AG04449 (cell line): ENCODE data around the gene CPOX.

Source experiments
- CTCF ChIA-PET: fragments of 350-600 bp; formaldehyde crosslinking; extraction: SDS; loops from one replicate; lab custom pipeline; 2021; ENCODE audit warnings: antibody characterized with exemption; lab: Yijun Ruan, JAX
- POLR2A ChIA-PET: fragments of 400-600, 350-600 bp; formaldehyde crosslinking; extraction: SDS; loops from one replicate; lab custom pipeline; 2020; ENCODE audit warnings: antibody characterized with exemption, inconsistent platforms; lab: Yijun Ruan, JAX
- DNase-seq: peaks from one replicate; pipeline ENCODE4 v3.0.0-alpha.2; 2010; ENCODE audit warnings: low read depth, low spot score
- H3K4me3 ChIP-seq: 2 replicates; pipeline ENCODE4 v1.5.1; 2011; ENCODE audit warnings: low read depth, mild to moderate bottlenecking, control low read depth, low read length
- TF ChIP-seq, protein P1 (sequence below): IDR thresholded peaks from one replicate; pipeline ENCODE4 v1.5.1; 2011; ENCODE audit warnings: mild to moderate bottlenecking, moderate library complexity, low read length, control low read depth, inconsistent platforms; ENCODE audit not compliant: insufficient read depth; ENCODE audit errors: missing control alignments

CPOX gene

DNA sequence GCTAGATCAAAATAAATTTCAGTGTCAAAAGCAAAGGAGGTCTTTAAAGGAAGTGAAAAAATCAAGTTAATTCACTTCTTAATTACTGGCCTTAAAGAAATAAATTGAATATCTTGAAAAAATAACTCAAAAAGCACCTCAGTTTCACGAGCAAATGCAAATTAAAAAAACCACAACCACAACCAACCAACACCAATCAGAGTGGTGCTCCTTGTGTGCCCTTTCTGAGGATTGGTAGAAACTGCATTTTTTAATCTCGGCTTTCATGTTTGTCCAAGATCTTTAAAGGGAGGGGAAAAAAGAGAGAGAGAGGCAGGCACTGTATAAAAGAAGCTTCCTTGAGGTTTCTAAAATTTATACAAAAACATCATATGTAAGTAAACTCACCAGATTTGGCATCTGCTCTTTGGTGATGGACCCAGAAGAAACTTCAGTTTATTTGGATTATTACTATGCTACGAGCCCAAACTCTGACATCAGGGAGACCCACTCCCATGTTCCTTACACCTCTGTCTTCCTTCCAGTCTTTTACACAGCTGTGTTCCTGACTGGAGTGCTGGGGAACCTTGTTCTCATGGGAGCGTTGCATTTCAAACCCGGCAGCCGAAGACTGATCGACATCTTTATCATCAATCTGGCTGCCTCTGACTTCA is 61.7 kb downstream of the CPOX start, which contains the start of gene GPR15:
Gene GPR15, plus strand, starts transcription at position 357 of the 653 bp plus-strand sequence. Its CDS starts 56 bp downstream, at position 413.
- no peak for DNase-seq
- H3K4me3 ChIP-seq, result no peak within 1 kb of the TSS
- TF ChIP-seq, protein P1, sequence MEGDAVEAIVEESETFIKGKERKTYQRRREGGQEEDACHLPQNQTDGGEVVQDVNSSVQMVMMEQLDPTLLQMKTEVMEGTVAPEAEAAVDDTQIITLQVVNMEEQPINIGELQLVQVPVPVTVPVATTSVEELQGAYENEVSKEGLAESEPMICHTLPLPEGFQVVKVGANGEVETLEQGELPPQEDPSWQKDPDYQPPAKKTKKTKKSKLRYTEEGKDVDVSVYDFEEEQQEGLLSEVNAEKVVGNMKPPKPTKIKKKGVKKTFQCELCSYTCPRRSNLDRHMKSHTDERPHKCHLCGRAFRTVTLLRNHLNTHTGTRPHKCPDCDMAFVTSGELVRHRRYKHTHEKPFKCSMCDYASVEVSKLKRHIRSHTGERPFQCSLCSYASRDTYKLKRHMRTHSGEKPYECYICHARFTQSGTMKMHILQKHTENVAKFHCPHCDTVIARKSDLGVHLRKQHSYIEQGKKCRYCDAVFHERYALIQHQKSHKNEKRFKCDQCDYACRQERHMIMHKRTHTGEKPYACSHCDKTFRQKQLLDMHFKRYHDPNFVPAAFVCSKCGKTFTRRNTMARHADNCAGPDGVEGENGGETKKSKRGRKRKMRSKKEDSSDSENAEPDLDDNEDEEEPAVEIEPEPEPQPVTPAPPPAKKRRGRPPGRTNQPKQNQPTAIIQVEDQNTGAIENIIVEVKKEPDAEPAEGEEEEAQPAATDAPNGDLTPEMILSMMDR, result no peak
- ChIA-PET POLR2A (no interaction called here), CTCF (no interaction called here)

DNA sequence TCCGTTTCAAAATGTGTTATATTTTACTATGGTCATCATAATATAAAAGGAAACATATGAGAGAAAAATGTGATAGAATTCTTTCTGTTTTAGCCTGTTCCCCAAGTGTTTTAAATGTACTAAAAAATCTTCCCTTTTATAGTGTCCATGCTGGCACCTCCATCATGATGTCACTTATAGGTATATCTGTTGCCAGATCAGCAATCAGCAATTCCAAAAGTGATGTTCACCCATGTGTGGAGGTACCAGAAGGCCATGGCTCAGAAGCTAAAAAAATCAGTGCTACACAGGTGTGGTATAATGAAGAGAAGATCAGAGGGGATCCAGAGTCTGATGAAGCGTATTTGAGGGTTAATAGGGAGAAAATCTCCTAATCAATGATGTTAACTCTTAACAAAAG is 62.7 kb downstream of the CPOX start:
- CTCF ChIA-PET, result no interaction called here
- TF ChIP-seq, protein P1, result no peak
- DNase-seq, result no peak
- POLR2A ChIA-PET, result no interaction called here
- no peak overlapping the region for H3K4me3 ChIP-seq

DNA sequence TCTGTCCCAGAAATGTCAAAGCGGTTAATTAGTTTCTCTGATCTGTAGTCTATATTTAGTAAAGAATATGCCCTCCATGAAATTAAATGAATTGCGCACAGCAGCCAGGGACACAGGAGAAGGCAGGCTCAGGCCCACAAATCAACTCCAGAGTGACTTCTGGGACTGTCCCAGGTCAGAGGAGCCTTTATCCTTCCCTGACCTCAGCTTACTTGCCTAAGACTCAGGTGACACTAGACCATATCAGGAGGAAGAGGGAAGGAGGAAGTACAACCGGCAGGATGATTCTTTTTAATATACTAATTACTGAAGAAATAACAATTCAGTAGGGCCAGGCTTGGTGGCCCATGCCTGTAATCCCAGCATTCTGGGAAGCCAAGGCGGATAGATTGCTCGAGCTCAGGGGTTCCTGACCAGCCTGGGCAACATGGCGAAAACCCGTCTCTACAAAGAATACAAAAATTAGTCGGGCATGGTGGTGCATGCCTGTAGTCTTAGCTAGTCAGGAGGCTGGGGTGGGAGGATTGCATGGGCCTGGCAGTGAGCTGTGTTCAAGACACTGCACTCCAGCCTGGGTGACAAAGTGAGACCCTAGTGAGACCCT is 63.5 kb downstream of the CPOX start:
- no peak overlapping the region for H3K4me3 ChIP-seq
- POLR2A ChIA-PET, result no interaction called here
- no peak for DNase-seq
- CTCF ChIA-PET, result no interaction called here
- TF ChIP-seq, protein P1, result no peak
